Hypothalamus (tissue), 51 donors: ENCODE measurements around the gene FBXO10.
"Not testable (repeated sequence)": the region's sequence is repeated elsewhere in the genome, so short reads cannot be mapped to it uniquely, and the experiment has no call there.

Experiments
- DNase-seq, 51 donors: peaks; one replicate each; lab custom pipeline; 2025; lab: John Stamatoyannopoulos, UW

FBXO10 gene

DNA sequence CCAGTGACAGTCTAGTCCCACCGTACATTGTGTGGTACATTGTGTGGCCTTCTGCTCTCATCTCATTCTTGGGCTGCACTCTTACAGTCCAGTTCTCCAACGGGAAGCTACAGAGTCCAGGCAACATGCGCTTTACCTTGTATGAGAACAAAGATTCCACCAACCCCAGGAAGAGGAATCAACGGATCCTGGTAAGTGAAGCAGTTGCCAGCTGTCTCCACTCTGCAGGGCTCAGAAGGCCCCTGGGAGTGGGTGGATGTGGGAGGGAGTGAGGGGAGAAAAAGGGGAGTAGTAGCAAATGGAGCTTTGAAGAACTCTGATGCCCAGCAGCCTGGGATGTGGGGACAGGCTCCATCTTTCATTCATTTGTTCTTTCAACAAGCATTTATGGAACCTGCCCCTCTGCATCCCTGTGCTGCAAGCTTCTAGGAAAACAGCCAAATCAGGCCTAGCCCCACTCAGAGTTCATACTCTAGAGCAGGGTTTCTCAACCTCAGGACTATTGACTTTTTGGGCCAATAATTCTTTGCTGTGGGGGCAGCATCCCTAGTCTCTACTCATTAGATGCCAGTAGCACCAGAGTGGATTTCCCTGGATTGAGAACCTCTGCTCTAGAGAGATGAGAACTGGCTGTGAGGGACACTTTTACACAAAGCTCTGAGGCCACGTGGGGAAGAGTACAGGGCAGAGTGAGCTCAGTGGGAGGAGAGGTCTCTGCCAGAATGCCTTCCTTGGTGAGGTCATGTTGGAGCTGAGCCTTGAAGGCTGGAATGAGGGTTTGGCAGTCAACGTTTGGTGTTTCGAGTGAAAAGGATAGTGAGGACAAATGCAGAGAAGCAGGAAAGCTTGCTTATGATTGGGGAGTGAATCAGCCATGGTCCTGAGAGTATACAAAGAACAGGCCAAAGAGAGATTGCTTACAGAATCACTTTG, 89.3 kb downstream of the FBXO10 start:
- DNase-seq = peak in 26 of 51 donors; percentile 5 to 70 (median 35)

DNA sequence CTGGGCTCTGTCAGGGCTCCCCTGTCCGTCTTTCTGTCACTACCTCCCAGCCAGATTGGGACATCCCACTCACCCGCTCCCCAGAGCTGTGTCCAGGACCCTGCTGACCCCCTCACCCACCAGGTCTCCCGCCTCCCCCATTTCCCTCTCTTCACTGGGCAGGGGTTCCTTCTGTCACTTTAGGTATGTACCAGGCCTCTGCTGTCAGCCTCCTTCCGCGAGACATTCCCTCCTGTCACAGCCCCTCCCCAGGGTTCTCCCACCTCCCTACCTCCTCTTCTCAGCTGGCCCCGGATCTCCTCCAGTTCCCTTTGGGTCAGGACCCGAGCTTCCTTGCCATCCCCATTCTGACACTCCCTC, 89.9 kb downstream of the FBXO10 start:
- DNase-seq = peak in 2 of 51 donors; percentile 30 to 43

DNA sequence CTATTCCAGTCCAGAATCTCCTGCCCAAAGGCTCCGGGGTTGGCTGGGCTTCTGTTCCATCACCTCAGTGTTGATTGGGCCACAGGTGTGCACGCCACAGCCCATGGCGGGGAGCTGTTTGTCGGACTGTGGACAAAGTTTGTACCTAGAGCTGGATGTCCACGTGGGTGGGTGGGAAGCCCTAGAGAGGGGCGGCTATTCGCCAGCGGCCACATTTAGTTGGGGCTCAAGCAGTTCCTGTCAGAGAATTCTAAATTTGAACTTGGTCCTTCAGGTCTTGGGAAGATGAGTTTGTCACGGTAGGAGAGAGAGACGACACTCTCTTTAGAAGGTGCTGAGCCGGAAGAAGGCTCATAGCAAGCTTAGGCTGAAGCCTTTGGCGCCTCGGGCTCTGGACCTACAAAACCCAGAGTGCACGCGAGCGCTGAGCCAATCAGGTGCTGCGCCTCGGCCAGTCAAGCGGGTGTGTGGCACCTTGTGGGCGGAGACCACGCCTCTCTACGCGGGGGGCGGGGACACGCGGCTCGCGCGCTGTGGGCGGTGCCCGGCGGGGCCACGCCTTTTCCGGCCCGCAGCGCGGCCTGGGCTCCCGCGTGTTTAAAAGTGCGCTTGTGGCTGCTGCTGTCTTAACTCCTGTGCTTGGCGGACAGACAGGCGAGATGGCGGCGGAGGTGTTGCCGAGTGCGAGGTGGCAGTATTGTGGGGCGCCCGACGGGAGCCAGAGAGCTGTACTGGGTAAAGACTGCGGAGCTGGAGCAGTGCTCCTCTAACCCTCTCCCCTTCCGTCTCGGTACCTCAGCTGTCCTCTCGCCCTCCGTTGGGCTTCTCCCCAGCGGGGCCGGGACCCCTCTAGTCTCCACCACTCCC, 90.6 kb downstream of the FBXO10 start, which contains the start of gene POLR1E:
TSS of gene POLR1E (plus strand) at position 560 of the 867 bp plus-strand sequence. CDS start at position 660, 100 bp downstream.
- DNase-seq = peak in 50 of 51 donors; percentile 22 to 96 (median 84)

DNA sequence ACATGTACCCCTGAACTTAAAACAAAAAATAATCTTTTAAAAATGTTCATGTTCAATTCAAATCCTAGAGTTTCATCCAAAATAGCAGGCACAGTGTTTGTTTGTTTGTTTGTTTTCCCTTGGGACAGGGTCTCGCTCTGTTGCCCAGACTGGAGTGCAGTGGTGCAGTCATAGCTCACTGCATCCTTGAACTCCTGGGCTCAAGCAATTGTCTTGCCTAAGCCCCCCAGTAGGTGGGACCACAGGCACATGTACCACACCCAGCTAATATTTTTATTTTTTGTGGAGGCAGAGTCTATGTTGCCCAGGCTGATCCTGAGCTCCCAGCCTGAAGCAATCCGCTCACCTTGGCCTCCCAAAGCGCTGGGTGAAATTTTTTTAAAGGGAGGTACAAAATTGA, 95.4 kb downstream of the FBXO10 start:
- DNase-seq = no peak

DNA sequence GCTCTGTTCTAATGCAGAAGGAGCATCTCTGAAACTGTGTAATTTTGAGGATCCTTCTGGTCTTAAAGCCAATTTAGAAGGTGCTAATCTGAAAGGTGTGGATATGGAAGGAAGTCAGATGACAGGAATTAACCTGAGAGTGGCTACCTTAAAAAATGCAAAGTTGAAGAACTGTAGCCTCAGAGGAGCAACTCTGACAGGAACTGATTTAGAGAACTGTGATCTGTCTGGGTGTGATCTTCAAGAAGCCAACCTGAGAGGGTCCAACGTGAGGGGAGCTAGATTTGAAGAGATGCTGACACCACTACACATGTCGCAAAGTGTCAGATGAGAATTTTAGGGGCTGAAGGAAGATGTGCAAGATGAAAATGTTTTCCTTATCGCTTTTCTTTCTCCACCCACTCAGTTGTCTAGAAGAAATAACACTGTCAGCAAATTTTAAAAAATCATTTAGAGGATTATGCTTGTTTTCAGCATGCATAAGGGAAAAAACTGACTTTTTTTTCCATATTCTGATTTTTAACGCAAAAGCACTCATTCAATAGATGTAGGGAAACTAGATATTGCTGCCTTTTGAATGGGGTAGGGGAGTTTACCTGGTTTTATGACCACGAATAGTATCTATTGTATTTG, 98.1 kb downstream of the FBXO10 start:
- not testable (repeated sequence) for DNase-seq

DNA sequence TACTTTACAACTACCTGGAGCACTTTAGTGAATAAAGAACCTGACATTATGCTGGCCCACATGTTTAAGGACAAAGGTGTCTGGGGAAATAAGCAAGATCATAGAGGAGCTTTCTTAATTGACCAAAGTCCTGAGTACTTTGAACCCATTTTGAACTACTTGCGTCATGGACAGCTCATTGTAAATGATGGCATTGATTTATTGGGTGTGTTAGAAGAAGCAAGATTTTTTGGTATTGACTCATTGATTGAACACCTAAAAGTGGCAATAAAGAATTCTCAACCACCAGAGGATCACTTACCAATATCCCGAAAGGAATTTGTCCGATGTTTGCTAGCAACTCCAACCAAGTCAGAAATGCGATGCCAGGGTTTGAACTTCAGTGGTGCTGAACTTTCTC, 98.7 kb downstream of the FBXO10 start:
- DNase-seq = not testable (repeated sequence)

DNA sequence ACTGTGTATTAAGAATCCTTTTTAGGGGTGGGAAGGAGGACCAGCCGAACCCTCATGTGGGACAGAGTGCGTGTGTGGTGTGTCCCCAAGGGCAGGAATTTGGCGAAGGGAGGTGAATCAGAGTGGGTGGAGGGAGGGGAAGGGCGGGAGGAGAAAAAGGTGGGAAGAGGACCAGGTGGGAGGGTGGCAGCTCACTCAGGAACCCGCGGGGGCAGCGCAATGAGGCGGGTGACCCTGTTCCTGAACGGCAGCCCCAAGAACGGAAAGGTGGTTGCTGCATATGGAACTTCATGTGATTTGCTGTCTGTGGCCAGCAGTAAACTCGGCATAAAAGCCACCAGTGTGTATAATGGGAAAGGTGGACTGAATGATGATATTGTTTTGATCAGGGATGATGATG, 99.2 kb downstream of the FBXO10 start:
- no peak for DNase-seq

DNA sequence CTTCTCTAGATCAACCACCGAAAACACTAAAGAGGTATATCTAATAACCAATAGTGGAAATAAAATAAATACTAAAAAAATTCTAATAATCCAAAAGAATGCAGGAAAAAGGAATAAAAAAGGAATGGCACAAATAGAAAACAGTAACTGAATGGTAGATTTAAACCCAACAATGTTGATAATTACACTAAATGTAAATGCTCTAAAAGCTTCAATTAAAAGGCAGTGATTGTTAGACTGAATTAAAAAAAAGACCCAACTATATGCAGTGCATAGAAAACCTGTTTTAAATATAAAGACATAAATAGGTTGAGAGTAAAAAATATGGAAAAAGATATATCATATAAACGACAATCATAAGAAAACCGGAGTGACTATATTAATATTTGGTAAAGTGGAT, 101.7 kb downstream of the FBXO10 start:
- DNase-seq = no peak

DNA sequence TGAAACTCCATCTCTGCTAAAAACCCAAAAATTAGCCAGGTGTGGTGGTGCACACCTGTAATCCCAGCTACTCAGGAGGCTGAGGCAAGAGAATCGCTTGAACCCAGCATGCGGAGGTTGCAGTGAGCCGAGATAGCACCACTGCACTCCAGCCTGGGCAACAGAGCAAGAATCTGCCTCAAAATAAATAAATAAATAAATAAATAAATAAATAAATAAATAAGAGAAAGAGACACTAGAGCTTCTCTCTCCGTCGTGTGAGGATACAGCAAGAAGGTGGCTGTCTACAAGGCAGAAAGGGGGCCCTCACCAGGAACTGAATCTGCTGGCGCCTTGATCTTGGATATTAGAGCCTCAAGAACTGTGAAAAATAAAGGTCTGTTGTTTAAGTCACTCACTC, 102.2 kb downstream of the FBXO10 start:
- not testable (repeated sequence) for DNase-seq

DNA sequence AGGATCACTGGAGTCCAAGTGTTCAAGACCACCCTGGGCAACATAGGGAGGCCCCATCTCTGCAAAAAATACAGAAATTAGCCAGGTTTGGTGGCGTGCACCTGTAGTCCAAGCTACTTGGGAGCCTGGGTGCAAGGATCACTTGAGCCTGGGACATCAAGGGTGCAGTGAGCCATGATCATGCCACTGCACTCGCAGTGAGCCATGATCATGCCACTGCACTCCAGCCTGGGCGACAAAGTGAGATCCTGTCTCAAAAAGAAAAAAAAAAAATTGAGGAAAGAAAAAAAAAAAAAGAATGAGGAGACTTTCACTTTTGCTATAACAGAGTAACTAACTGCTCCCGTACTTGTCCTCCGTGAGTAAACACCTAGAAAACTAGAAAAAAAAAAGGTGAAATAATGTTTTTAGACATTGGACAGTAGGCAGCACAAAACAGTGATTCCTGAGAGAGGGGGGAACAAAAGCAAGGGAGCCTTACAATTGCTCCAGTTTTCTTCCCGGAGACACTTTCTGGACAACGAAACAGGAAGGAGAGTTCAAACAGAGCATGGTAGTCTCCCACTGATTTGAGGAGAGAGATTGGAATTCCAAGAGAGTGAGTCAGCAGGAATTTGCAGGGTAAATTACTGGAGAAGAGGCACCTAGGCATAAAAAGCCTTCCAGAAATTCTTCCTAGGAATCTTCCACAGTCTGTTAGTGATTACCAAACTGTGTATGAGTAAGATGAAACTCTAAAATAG, 104.1 kb downstream of the FBXO10 start:
- peak in 1 of 51 donors; percentile 24 for DNase-seq

DNA sequence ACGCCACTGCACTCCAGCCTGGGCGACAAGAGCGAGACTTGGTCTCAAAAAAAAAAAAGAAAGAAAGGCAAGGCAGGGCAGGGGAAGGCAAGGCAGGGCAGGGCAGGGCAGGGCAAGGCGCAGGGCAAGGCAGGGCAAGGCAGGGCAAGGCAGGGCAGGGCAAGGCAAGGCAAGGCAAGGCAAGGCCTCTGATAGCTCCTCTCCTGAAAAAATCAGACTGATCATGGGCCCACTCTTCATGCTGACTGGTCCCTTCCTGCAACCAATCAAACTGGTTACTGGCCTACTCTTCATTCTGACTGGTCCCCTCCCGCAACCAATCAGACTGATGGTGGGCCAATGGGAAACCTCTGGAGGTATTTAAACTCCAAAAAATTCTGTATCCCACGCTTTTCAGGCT, 107.6 kb downstream of the FBXO10 start:
- DNase-seq = no peak

DNA sequence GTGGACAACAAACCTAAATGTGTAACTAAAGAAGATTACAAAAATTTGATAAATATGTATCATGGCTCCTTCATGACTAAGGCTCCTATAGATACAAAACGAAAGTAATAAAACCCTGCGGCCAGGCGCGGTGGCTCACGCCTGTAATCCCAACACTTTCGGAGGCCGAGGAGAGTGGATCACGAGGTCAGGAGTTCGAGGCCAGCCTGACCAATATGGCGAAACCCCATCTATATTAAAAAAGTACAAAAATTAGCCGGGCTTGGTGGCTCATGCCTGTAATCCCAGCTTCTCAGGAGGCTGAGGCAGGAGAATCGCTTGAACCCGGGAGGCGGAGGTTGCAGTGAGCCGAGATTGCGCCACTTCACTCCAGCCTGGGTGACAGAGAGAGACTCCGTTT, 108.7 kb downstream of the FBXO10 start:
- DNase-seq = not testable (repeated sequence)

DNA sequence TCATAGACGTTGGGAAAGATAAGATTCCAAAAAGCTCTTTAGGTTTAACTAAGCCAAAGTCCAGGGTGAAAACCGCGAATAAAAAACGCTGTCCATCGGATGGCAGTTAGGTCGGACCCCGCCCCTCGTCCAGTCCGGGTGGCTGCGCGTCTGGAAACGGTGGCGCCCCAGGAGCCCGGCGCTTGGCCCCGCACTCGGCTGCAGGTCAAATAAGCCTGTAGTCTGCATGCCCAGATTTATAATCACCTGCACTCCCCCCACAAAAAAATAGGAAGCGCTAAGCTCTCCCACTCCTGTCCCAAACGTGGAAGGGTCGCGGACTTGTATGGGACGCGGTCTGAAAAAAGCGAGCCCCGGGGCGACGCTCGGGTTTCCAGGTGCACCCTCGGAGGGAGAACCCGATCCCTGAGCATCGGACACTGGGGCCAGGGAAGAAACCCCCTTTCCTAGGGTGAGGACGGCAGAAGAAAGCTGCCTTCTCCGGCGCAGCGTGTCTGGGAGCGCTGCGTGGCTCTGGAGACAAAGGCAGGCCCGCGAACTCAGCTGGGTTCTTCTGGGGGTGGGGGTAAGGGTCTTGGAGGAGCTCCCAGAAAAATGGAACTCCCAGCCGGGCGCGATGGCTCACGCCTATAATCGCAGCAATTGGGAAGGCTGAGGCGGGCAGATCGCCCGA, 110.0 kb downstream of the FBXO10 start:
- peak in 36 of 51 donors; percentile 27 to 80 (median 63) for DNase-seq

DNA sequence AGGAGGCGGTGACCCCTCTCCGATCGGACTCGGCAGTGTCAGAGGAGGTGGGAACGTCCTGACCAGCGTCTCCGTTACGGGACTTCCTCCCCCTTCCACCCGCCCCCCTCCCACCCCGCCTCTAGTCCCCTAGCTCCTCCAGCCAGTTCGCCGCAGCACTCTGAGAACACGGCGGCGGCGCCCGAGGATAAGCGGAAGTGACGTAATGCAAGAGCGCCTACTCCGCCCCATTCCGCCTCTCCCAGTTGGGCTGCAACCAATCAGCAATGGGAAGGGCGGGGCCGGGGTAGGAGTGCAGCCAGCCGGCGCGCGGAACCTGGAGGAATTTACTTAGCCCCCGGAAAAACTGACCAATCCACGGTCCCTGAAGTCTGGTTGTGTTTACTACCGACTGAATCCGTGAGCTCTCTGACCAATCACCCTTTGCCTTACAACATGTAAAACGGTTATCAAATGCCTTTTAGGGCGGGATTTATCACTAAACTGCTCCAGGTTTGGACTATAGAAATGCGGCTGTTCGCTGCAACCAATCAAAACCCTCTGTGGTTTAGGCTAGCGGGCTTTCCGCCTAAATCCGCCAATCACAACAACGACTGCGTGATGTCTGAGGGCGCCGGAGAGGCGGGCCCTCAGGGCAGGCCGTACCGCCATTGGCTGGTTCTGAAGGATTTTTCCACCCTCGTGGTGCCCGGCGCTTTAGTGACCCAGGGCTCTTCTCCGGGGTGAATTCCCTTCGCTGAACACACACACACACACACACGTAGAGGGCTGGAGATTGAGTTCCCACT, 110.7 kb downstream of the FBXO10 start, which contains the start of gene ZBTB5:
TSS of gene ZBTB5 (minus strand) at position 202 of the 788 bp plus-strand sequence. CDS start 22,899 bp downstream, outside the sequence.
- peak; percentile 91 to 100 (median 99) for DNase-seq

DNA sequence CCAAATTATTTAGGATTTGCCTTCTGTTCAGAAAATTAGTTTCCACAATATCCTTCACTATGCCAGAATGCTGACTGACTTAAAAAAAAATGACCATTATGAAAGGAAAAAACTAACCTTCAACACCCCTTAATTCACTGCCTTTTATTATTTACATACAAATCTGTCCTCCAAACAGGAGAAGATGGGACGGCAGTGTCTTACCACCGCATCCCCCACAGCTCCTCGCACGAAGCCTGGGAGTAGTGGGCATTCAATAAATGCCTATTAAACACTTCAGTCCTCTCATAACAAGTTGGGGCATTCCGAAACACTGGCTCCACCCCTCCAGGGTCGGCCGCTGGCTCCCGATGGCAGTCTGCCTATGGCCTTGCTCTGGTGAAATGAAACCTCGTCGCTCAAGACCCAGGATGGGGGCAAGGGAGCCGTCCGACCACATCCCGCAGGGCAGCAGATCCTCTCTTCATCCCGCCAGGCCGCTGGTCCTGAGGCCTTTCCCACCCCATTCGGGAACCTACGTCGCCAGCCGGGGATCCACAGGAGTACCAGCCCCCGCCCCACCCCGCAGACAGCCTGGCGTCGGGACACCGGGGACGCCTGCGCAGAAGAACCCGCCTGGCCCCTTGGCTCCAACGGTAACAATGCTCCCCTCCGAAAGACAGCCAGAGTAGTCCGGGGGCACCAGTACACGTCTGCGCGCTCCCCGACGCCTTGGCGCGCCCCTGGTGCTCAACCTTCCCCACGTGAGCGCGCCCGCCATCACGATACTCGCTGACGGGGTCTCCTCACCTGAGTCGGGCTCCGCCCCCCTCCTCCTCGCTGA, 111.5 kb downstream of the FBXO10 start:
- DNase-seq = peak in 39 of 51 donors; percentile 60 to 92 (median 78)

DNA sequence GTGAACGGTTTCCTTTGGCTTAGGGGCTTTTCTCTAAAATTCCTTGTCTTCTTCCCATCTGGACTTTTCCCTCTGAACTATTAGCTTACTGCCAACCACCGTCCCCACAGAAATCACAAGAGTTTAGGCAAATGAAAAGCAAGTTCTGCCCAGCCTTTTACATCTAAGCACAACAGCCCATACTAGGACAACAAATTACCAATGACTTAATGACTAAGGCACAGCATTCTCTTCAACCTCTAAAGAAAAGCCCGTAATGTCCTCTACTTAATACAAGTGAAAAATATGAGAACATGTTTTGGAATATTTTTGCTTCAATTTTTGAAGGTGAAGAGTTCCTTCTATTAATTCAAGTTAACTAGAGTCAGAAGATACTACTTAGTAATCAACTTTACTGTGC, 112.2 kb downstream of the FBXO10 start:
- no peak for DNase-seq
